NT2/D1 (cell line): Measurements from ENCODE around the gene CBLB.

Source experiments
- YY1 ChIP-seq: IDR thresholded peaks from 2 replicates; pipeline ENCODE4 v1.6.1; 2011; ENCODE audit not compliant: insufficient read length, insufficient read depth
- ZNF274 ChIP-seq: IDR thresholded peaks from 2 replicates; pipeline ENCODE4 v1.6.1; 2011; ENCODE audit warnings: mild to moderate bottlenecking, low read depth, low read length

DNA sequence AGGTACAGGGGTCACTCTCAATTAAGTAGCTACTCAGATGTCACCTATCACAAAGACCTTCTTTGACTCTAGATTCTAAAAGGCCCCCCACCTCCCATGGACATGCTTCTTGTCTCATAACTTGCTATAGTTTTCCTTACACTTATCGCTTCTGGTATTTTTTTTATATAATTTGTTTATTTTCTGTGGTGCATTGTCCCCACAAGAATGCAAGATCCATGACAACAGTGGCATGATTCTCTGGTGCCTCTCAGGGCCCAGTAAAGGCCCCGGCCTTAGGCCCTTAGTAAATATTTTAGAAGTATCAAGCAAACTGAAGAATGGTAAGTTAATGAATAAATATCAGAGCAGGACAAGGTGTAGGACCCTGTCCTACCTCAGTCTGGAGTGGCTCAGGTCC, 248.6 kb downstream of the CBLB start:
- TF ChIP-seq YY1 (no peak), ZNF274 (no peak)
